T-helper 2 cell treated with Interferon-gamma antibody and Interleukin-4, amounts not matched to agents 100 ng/mL and 5 ng/mL, for 36 hours (primary cell): ENCODE results near the gene TOM1. TPM values are rescaled to one million over a fixed set of nuclear protein-coding genes. Genes with fewer than 3 reads are reported as not detected.

Source experiments
- intact Hi-C: fragments of 100-400 bp; cut with micrococcal nuclease; formaldehyde crosslinking; loops from one replicate; pipeline ENCODE4 v1.15.1; 2023
- total RNA-seq: library from RNA; stranded (reverse); gene quantifications from 2 replicates; pipeline ENCODE4 v1.2.3, GENCODE V29; 2022

Gene TOM1
- total RNA-seq, 1 donor from 2014 or later: 23.3 TPM

DNA sequence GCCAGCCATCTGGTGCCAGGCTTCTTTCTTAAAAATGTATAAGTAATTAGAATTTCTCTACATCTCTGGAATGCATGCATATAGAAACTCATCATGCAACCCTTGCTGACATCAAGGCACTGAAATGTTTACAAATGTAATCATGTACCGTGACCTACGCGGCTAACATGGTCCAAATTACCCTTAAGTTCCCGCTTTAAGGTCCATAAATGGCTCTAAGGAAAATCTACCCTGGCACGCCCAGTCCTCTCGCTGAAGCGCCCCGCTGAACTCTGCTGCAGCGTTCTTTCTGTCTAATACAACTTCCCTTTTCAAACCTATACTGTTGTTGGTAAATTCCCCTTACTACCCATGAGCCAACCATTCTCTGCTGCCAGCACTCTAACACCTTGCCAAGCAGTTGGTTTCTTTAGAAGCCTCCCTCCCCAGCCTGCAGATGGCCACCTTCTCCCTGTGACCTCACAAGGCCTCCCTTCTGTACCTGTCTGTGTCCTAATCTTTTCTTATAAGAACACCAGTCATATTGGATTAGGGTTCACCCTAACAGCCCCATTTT lies 67.7 kb downstream of the TOM1 start:
- intact Hi-C loops: no loop called here

GRCh38 chr22:35368386-35368785 lies 68.7 kb downstream of the TOM1 start:
- intact Hi-C loops: no loop called here

GRCh38 chr22:35369996-35370395 lies 70.3 kb downstream of the TOM1 start:
- intact Hi-C loops: no loop called here

- intact Hi-C loops: no loop called here
Observed at GRCh38 chr22:35373781-35374180, 74.1 kb downstream of the TOM1 start.

DNA sequence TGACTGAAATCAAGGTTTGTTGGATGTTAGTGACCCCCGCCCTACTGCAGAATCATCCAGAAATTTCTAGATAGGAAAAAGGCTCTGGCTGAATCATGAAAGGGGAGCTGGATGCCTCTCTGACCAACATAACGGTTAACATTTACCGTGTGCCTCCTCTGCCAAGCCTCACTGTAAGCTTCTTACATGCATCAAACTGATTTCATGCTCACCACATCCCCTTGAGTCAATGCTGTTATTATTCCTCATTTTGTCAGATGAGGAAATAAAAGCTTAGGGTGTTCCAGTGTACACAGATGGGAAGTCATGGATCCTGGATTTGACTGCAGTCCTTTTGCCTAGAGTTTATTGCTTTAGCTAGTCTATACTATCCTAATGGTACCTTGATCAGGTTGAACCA lies 75.3 kb downstream of the TOM1 start:
- intact Hi-C loops: no loop called here

DNA sequence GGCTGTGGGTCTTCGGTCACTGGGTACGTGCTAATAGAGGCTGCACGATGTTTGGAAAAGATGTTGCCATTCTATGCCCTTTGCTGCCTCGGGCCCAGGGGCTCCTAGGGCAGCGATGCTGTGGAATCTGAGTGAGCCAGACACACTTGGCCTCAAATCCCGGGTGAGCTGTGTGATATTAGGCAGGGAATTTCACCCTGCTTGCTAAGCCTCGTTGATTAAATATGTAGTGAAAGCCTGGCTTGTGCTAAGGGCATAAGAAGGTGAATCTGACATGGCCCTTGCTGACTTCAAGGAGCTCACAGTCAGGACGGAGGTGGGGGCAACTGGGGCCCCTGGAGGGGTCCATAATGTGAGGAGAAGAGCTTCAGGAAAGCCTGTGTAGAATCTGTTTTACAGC lies 75.8 kb downstream of the TOM1 start:
- intact Hi-C loops: no loop called here

DNA sequence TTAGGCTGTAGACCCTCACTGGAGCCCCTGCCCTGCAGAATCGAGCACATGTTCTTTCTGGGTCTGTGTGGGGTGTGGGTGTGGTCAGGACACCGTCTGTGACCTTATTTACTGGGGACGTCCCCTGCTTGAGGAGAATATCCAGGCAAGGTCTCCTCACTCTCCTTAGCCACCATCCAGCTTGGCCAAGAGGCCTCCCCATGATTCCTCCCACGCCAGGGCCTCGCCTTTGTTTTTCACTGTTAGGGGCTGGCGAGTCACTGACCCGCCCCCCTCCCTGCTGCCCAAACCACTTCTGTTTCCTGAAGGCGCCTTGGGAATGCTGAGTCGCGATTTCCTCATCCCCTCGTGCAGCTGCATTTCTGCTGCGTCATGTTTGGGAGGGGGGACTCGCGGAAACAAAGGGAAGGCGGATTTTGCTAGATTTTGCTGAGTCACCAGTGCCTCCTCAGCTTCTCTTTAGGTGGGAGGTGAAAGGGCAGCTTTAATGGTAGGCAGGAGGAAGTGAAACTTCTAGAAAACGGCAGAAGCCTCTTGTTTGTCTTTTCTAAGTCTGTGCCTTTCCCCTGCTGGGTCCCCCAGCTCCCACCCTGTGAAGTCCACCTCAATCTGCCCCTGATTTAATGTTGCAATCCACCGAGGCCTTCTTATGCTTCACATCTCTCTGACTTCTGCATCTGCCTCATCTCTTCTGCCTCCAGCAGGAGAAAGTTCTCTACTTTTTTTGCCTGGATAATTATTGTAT lies 77.2 kb downstream of the TOM1 start:
- intact Hi-C loops: no loop called here

DNA sequence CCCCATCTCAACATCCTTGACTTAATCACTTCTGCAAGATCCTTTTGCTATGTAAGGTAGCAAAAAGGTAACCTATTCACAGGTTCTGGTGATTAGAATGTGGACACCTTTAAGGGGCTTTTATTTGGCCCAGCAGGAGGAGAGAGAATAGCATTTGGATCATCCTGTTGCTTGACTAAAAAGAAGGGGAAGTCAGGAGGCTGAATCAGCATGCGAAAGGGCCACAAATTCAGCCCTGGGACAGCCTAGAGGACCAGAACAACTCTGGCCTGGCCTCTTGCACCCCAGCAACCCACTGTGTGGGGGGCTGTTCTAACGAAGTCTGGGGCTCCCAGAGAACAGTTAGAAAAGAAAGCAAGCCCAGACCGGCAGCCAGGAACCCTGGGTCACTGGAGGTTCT lies 78.0 kb downstream of the TOM1 start:
- intact Hi-C loops: no loop called here

DNA sequence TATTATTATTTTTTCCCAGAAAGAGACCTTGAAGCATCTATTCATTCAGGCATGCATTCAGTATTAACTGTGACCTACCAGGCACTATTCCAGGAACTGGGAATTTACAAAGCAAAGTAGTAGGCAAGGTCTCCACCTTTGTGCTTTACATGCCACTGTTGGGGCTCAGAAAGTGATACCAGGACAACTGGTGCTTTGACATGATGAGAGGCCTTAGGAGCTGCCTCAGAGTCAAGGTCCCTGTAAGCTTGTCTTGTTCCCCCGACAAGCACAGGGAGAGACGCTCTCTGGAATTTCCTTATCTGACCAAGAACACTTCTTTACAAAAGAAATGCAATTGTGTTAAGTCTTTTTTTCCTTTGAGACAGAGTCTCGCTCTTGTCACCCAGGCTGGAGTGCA lies 78.9 kb downstream of the TOM1 start:
- intact Hi-C loops: no loop called here

GRCh38 chr22:35379146-35379993 lies 79.7 kb downstream of the TOM1 start:
- intact Hi-C loops: no loop called here

- intact Hi-C loops: no loop called here
Observed at GRCh38 chr22:35380013-35380412, 80.3 kb downstream of the TOM1 start.

DNA sequence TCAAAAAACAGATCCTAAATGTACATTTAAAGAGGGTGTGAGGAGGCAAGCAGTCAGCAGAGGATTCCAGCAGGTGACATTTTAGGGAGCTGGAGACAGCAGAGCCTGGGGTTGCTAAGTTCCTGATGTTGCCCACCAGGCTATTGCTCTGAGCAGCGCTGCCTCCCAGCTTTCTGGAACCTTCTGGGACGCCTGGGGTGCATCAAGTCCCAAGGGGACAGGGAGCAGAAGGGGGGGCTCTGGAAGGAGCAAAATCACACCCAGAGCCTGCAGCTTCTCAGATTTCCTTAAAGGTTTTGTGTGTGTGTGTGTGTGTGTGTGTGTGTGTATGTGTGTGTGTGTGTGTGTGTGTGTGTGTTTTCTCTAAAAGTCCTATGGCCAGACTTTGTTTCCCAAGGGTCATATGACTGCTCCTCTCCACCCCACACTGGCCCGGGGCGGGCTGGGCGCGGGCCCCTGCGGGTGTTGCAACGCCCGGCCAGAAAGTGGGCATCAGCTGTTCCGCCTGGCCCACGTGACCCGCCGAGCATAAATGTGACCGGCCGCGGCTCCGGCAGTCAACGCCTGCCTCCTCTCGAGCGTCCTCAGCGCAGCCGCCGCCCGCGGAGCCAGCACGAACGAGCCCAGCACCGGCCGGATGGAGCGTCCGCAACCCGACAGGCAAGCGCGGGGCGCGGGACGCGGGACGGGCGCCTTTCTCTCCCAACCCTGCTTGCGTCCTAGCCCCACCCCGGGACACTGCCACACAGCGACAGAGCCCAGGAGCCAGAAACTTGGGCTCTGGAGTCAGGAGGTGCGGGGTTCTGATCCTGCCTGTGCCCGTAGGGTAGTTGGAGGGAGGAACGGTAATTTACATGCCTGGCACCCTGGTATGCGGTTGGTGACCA lies 81.1 kb downstream of the TOM1 start, which contains the start of gene HMOX1:
Gene HMOX1, plus strand, starts transcription at position 560 of the 887 bp plus-strand sequence. Its CDS starts 78 bp downstream, at position 638.
- intact Hi-C loops: no loop called here

- intact Hi-C loops: no loop called here
Observed at GRCh38 chr22:35381424-35382009, 81.8 kb downstream of the TOM1 start.

DNA sequence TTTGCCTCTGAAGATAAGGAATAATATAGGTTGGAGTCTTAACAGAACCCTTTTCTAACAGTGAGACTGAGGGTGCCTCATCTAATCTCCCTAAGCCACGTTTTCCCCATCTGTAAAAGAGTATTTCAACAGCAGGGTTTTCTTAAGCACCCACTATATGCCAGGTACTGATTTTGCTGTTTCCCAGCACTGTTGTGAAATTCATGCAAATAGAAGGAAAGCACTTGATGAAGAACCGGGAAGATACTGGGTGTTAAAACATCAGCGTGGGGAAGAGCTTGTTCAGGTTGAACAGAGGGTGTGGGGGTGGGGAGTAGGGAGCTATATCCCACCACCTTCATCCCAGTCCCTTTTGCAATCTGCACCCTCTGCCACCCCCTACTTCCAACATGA lies 84.0 kb downstream of the TOM1 start:
- intact Hi-C loops: no loop called here

DNA sequence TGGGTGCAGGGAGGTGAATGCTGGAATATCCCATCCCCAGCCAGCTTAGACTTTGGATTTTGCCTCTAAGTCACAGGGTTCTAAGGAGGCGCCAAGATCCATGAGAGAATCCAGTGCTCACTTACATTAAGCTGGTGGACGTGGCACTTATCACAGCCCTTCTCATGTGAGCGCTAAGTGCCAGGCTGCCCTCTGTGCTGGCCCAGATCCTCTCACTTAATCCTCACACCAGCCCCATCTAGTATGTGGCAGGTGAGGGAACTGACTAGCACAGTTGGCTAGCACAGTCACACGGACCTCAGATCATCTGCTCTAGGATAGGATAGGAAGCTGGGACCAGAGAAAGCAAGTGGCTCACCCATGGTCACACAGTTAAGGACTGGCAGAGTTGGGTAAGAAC lies 84.8 kb downstream of the TOM1 start:
- intact Hi-C loops: no loop called here

GRCh38 chr22:35384975-35385588 lies 85.4 kb downstream of the TOM1 start:
- intact Hi-C loops: no loop called here

GRCh38 chr22:35386670-35387288 lies 87.1 kb downstream of the TOM1 start:
- intact Hi-C loops: no loop called here

- intact Hi-C loops: no loop called here
Observed at GRCh38 chr22:35390933-35391332, 91.2 kb downstream of the TOM1 start.

DNA sequence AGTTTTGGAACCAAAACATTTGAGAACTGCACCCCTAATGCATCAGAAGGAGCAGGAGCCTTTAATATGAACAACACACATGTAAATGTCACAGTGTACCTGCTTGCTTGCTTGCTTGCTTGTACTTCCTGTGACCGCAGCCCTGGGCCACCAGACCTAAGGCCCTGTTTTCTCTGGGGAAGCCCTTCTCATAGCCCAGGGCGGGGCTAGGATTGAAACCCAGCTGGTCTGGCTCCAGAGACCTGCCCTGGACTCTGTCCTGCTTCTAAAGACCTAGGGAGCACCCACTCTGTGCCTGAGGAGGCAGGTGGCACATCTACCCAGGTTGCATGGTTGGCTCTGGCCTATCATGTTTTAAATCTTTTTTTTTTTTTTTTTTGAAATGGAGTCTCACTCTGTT lies 92.7 kb downstream of the TOM1 start:
- intact Hi-C loops: no loop called here
